GM10266 (cell line): ENCODE measurements around the gene USP36.
"Not testable (repeated sequence)": the region's sequence is repeated elsewhere in the genome, so short reads cannot be mapped to it uniquely, and the experiment has no call there.

ENCODE experiments used
- DNase-seq: peaks from one replicate; pipeline ENCODE4 v3.0.0; 2012; ENCODE audit errors: extremely low spot score
- CTCF ChIP-seq: IDR thresholded peaks from 2 replicates; pipeline ENCODE4 v1.5.1; 2012; ENCODE audit warnings: mild to moderate bottlenecking, low read depth; ENCODE audit not compliant: control insufficient read depth, insufficient read depth; ENCODE audit errors: missing control alignments

The USP36 gene

DNA sequence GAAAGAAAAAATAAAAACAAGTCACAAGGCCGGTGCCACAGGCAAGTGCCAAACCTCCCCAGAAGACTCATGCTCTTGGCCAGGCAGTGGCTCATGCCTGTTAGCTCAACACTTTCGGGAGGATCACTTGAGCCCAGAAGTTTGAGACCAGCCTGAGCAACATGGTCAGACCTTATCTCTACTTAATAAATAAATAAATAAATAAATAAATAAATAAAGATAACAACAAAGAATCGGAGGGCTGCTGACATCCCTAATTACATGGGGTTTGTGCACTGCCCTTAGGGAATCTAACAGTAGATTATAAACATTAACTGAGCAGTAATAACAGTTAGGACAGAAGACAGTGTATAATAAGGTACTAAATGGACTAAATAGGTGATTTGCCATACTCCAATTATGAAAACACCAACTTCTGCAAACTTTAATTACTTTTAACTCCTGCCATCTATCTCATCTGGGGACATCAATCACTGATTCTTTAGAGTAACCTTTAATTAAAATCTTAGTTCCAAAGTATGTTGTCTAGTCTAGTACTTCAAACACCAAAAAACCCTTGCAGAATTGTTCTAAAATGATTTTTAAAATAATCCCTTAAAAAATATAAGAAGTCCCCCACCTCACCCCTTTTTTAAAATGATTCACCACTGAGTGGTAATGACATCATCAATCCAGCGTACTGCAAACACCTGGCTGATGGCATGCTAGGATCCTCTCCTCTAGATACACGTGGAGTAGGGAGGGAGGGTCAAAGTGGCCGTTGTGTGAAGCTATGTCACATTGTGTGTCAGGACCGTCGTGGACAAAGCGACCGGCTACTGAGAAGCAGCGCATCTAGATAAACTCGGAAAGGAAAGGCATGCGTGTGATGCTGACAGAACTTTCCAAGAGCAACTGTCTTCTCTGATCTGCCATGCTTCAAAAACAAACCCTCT is 87.0 kb downstream of the USP36 start:
- TF ChIP-seq CTCF, result no peak

DNA sequence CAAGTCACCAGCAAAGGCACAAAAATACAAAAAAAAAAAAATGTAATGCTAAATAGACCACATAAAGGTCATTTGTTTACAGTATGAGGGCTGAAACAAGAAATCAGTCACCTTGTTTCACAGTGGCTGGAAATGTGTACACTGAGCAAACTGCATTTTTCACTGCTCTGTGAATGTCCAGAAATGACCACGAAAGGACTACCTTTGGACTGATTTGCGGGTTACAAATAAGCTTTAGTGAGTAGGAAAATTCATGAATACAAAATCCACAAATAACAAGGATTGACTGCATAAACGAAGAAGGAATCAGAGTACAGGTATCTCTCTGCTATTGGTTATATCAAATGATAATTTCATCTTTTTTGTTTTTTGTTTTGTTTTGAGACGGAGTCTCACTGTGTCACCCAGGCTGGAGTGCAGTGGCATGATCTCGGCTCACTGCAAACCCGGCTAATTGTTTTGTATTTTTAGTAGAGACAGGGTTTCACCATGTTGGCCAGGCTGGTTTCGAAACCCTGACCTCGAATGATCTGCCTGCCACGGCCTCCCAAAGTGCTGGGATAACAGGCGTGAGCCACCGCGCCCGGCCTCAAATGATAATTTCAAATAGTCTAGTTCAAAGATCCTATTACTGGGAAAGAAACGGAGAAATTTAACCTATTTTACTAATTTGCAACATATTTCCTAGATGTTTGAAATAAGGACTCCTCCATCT is 89.0 kb downstream of the USP36 start:
- no peak for TF ChIP-seq CTCF
- DNase-seq, result no peak

More for the DNA sequence above, 87.0 kb downstream of the USP36 start:
- no peak for DNase-seq

- DNase-seq, result not testable (repeated sequence)
Observed at GRCh38 chr17:78751000-78751399, 89.6 kb downstream of the USP36 start.

- no peak for TF ChIP-seq CTCF
Observed at GRCh38 chr17:78748730-78749317, 91.8 kb downstream of the USP36 start.

GRCh38 chr17:78748048-78748729 is 92.4 kb downstream of the USP36 start:
- no peak for DNase-seq
- TF ChIP-seq CTCF, result no peak

More at GRCh38 chr17:78748730-78749317, 91.8 kb downstream of the USP36 start:
- DNase-seq, result no peak

DNA sequence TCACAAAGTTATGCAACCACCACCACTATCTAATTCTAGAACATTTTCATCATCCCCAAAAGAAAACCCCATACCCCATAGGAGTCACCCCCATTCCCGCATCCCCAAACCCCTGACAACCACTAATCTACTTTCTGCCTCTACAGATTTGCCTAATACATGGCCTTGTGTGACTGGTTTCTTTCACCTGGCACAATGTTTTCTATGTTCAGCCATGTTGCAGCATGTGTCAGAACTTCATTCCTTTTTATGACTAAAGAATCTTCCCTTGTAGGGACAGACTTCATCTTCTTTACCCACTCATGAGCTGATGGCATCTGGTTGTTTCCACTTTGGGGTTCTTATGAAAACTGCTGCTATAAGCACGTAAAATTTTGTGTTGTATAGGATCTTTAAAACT is 93.1 kb downstream of the USP36 start:
- DNase-seq, result no peak
- no peak for TF ChIP-seq CTCF

DNA sequence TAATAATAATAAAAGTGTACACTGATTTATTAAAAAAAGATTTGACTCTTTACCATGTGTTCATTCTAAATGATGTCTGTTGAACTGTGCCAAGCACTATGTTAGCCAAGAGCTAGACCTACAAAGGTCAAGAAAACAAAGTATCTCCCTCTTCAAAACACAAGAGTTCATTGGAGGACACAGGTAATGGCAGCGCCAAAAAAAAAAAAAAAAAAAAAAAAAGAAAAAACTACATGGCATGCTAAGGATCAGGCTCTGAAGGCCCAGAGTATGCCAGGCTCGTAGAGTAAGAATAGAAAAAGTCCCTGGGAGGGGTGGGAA is 93.7 kb downstream of the USP36 start:
- no peak for TF ChIP-seq CTCF
- no peak for DNase-seq
